SH-SY5Y (cell line): ENCODE measurements around the gene ATG9B.
A peak's percentile ranks its signal among the peaks of the same experiment; 100 is the strongest.

Source experiments
- GATA2 ChIP-seq: IDR thresholded peaks from 2 replicates; pipeline ENCODE4 v1.6.1; 2011; ENCODE audit warnings: mild to moderate bottlenecking, low read depth, low read length
- GATA3 ChIP-seq: IDR thresholded peaks from 2 replicates; pipeline ENCODE4 v1.6.1; 2011; ENCODE audit warnings: low read depth, mild to moderate bottlenecking, low read length, moderate library complexity

ATG9B gene

GRCh38 chr7:150968734-150969372 is 55.4 kb downstream of the ATG9B start:
- TF ChIP-seq GATA3: no peak
- no peak for TF ChIP-seq GATA2

- TF ChIP-seq GATA3 (no peak), GATA2 (no peak)
Measured at GRCh38 chr7:150968056-150968733, 56.1 kb downstream of the ATG9B start.

- peak; percentile 77 for TF ChIP-seq GATA2
- no peak for TF ChIP-seq GATA3
Measured at GRCh38 chr7:150967349-150967748, 56.9 kb downstream of the ATG9B start.

GRCh38 chr7:150966002-150966401 is 58.3 kb downstream of the ATG9B start:
- no peak for TF ChIP-seq GATA2
- no peak for TF ChIP-seq GATA3

GRCh38 chr7:150965273-150965830 is 58.9 kb downstream of the ATG9B start:
- TF ChIP-seq GATA2: no peak
- TF ChIP-seq GATA3: no peak
